ENCODE measurements around the gene LPAR3. TPM values are rescaled to one million over a fixed set of nuclear protein-coding genes. Genes with fewer than 3 reads are reported as not detected.

LPAR3 gene
- polyA plus RNA-seq, 2 of the 4 experiments (the other 2 are of a cell fraction), result 0.01 to 0.08 TPM

DNA sequence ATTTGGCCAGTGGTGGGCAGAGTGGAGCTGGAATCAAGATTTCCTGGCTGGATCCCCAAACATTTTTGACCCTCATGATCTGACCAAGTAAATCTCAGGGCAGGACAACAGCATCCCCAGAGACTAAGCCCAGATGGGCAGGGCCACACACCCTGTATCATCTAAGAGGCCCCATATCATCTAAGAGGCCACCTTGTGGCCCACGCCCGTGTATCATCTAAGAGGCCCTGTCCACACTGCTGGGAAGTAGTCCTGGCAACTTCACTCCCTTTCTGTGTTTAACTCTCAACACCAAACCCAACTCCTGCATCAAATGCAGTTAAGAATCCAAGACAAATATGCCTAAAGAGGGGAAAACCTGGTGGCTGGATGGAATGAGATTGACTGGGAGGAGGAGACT lies 121.1 kb downstream of the LPAR3 start:
- DNase-seq (ENCODE audit: low read depth in 1 of 2, low spot score in 1 of 2) (peak in 1 of 2 experiments; percentile 5), FAIRE-seq (no peak), ATAC-seq (peak; percentile 69 to 83; a peak in 4 of 6 replicates)
- TF ChIP-seq, protein P1, sequence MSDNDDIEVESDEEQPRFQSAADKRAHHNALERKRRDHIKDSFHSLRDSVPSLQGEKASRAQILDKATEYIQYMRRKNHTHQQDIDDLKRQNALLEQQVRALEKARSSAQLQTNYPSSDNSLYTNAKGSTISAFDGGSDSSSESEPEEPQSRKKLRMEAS (IDR thresholded peaks at IDR 0.05), result no peak
- no peak for TF ChIP-seq FOSB (CRISPR knock-in tag; IDR thresholded peaks at IDR 0.05)
- TF ChIP-seq, protein P2, sequence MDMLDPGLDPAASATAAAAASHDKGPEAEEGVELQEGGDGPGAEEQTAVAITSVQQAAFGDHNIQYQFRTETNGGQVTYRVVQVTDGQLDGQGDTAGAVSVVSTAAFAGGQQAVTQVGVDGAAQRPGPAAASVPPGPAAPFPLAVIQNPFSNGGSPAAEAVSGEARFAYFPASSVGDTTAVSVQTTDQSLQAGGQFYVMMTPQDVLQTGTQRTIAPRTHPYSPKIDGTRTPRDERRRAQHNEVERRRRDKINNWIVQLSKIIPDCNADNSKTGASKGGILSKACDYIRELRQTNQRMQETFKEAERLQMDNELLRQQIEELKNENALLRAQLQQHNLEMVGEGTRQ (IDR thresholded peaks at IDR 0.05), result no peak
- TF ChIP-seq HOXB5 (CRISPR knock-in tag; IDR thresholded peaks at IDR 0.05), result no peak
- TF ChIP-seq CBX8 (IDR thresholded peaks at IDR 0.05), result no peak
- TF ChIP-seq RFX5 (IDR thresholded peaks at IDR 0.05), result no peak
- TF ChIP-seq HOXA7 (CRISPR knock-in tag; IDR thresholded peaks at IDR 0.05), result no peak
- no peak for TF ChIP-seq NR3C1 (IDR thresholded peaks at IDR 0.05)
- no peak for TF ChIP-seq FOSL2 (IDR thresholded peaks at IDR 0.05)
- no peak for TF ChIP-seq FOSL2 (CRISPR knock-in tag; IDR thresholded peaks at IDR 0.05)
- TF ChIP-seq TP53 (CRISPR knock-in tag; IDR thresholded peaks at IDR 0.05), result no peak
- TF ChIP-seq EHF (CRISPR knock-in tag; IDR thresholded peaks at IDR 0.05), result no peak
- TF ChIP-seq POLR2A (IDR thresholded peaks at IDR 0.05; ENCODE audit: low read length), result no peak
- no peak for TF ChIP-seq CBX2 (IDR thresholded peaks at IDR 0.05; ENCODE audit: borderline replicate concordance, low read depth)
- TF ChIP-seq ESRRA (IDR thresholded peaks at IDR 0.05; ENCODE audit: borderline replicate concordance, low read length), result no peak
- no peak for TF ChIP-seq PHF8 (IDR thresholded peaks at IDR 0.05; ENCODE audit: borderline replicate concordance, low read depth)
- no peak overlapping the region for H3K4me2 ChIP-seq
- H3K27ac ChIP-seq, result no peak overlapping the region
- H3K4me1 ChIP-seq, result no peaks in the 10 kb centered on the region
- ChIA-PET POLR2A (no interaction called here), CTCF (interaction anchor here (0.6 to 2.6 kb wide), 25 partner anchors 10 to 844 kb away, joined by 3 to 20 read pairs (median 4); no protein-coding TSS in a partner anchor)
- no peak overlapping the region for H3K4me3 ChIP-seq
- WGBS (ENCODE audit: missing lambda C conversion rate), result 60% methylated on average over 2 of the region's 2 CpGs
- no peaks in the 10 kb centered on the region for H3K9me3 ChIP-seq

DNA sequence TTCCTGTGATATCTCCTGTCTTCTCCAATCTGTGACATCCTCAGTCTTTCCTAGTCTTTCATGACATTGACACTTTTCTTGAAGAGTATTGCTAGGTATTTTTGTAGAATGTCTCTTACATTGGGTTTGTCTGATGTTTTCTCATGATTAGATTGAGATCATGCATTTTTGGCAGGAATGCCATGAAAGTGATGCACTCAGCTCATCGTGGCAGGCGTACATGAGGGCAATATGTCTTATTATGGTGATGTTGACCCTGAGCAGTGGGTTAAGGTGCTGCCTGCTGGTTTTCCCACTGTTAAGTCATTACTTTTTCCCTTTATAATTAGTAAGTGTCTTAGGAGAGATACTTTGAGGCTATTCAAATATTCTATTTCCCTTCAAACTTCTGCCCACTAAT lies 122.5 kb downstream of the LPAR3 start:
- H3K4me3 ChIP-seq, result no peak overlapping the region
- no peak for ATAC-seq
- H3K4me1 ChIP-seq, result no peaks in the 10 kb centered on the region
- TF ChIP-seq, protein P3, sequence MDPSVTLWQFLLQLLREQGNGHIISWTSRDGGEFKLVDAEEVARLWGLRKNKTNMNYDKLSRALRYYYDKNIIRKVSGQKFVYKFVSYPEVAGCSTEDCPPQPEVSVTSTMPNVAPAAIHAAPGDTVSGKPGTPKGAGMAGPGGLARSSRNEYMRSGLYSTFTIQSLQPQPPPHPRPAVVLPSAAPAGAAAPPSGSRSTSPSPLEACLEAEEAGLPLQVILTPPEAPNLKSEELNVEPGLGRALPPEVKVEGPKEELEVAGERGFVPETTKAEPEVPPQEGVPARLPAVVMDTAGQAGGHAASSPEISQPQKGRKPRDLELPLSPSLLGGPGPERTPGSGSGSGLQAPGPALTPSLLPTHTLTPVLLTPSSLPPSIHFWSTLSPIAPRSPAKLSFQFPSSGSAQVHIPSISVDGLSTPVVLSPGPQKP (IDR thresholded peaks at IDR 0.05; ENCODE audit: low read depth, low read length), result no peak
- TF ChIP-seq, protein P4, sequence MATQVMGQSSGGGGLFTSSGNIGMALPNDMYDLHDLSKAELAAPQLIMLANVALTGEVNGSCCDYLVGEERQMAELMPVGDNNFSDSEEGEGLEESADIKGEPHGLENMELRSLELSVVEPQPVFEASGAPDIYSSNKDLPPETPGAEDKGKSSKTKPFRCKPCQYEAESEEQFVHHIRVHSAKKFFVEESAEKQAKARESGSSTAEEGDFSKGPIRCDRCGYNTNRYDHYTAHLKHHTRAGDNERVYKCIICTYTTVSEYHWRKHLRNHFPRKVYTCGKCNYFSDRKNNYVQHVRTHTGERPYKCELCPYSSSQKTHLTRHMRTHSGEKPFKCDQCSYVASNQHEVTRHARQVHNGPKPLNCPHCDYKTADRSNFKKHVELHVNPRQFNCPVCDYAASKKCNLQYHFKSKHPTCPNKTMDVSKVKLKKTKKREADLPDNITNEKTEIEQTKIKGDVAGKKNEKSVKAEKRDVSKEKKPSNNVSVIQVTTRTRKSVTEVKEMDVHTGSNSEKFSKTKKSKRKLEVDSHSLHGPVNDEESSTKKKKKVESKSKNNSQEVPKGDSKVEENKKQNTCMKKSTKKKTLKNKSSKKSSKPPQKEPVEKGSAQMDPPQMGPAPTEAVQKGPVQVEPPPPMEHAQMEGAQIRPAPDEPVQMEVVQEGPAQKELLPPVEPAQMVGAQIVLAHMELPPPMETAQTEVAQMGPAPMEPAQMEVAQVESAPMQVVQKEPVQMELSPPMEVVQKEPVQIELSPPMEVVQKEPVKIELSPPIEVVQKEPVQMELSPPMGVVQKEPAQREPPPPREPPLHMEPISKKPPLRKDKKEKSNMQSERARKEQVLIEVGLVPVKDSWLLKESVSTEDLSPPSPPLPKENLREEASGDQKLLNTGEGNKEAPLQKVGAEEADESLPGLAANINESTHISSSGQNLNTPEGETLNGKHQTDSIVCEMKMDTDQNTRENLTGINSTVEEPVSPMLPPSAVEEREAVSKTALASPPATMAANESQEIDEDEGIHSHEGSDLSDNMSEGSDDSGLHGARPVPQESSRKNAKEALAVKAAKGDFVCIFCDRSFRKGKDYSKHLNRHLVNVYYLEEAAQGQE (IDR thresholded peaks at IDR 0.05), result no peak
- TF ChIP-seq CBX8 (IDR thresholded peaks at IDR 0.05) (no peak), JUNB (IDR thresholded peaks at IDR 0.05) (no peak), RFX5 (IDR thresholded peaks at IDR 0.05) (no peak), MYC (IDR thresholded peaks at IDR 0.05; ENCODE audit: borderline replicate concordance, low read length) (no peak), RNF2 (IDR thresholded peaks at IDR 0.05; ENCODE audit: borderline replicate concordance, low read depth) (no peak)
- ChIA-PET CTCF (no interaction called here), POLR2A (no interaction called here)
- H3K4me2 ChIP-seq, result no peak overlapping the region
- FAIRE-seq, result no peak
- DNase-seq (ENCODE audit: low read depth in 1 of 2, low spot score in 1 of 2), result no peak
- H3K9me3 ChIP-seq, result no peaks in the 10 kb centered on the region
- WGBS (ENCODE audit: missing lambda C conversion rate), result 68% methylated on average over 2 of the region's 2 CpGs
- no peak overlapping the region for H3K27ac ChIP-seq
